Neural crest cell (in vitro differentiated cells): ENCODE results near the gene MTX1. TPM values are rescaled to one million over a fixed set of nuclear protein-coding genes. Genes with fewer than 3 reads are reported as not detected.
"Not testable (repeated sequence)": the region's sequence is repeated elsewhere in the genome, so short reads cannot be mapped to it uniquely, and the experiment has no call there.

ENCODE experiments used
- DNase-seq: peaks from one replicate; pipeline ENCODE4 v3.0.0; 2021; ENCODE audit warnings: low read depth, mixed read lengths, low spot score
- H3K27ac Mint-ChIP-seq: one replicate; pipeline ENCODE4 v1.8.0; 2021; ENCODE audit warnings: mild to moderate bottlenecking, mixed read lengths; ENCODE audit not compliant: unreplicated experiment
- H3K27me3 Mint-ChIP-seq: 2 replicates; pipeline ENCODE4 v1.8.0; 2021; ENCODE audit warnings: low read depth, mild to moderate bottlenecking, mixed read lengths
- H3K36me3 Mint-ChIP-seq: 2 replicates; pipeline ENCODE4 v1.8.0; 2021; ENCODE audit warnings: low read depth, mild to moderate bottlenecking, mixed read lengths
- H3K4me1 Mint-ChIP-seq: 2 replicates; pipeline ENCODE4 v1.8.0; 2021; ENCODE audit warnings: mixed read lengths
- H3K4me3 Mint-ChIP-seq: one replicate; pipeline ENCODE4 v1.8.0; 2021; ENCODE audit warnings: mild to moderate bottlenecking, mixed read lengths
- H3K9me3 Mint-ChIP-seq: 2 replicates; pipeline ENCODE4 v1.8.0; 2021; ENCODE audit warnings: mixed read lengths
- total RNA-seq: library from RNA; stranded (reverse); gene quantifications from 2 replicates; pipeline ENCODE4 v1.2.1, GENCODE V29; 2021
- TF ChIP-seq, protein P1 (sequence below): fragments of 200-600 bp; sonication (generic); conservative IDR thresholded peaks from 2 replicates; pipeline ENCODE4 v1.5.0; 2021; ENCODE audit warnings: antibody characterized with exemption, mild to moderate bottlenecking

The MTX1 gene
- total RNA-seq, 1 donor from 2014 or later: 38.3 TPM

DNA sequence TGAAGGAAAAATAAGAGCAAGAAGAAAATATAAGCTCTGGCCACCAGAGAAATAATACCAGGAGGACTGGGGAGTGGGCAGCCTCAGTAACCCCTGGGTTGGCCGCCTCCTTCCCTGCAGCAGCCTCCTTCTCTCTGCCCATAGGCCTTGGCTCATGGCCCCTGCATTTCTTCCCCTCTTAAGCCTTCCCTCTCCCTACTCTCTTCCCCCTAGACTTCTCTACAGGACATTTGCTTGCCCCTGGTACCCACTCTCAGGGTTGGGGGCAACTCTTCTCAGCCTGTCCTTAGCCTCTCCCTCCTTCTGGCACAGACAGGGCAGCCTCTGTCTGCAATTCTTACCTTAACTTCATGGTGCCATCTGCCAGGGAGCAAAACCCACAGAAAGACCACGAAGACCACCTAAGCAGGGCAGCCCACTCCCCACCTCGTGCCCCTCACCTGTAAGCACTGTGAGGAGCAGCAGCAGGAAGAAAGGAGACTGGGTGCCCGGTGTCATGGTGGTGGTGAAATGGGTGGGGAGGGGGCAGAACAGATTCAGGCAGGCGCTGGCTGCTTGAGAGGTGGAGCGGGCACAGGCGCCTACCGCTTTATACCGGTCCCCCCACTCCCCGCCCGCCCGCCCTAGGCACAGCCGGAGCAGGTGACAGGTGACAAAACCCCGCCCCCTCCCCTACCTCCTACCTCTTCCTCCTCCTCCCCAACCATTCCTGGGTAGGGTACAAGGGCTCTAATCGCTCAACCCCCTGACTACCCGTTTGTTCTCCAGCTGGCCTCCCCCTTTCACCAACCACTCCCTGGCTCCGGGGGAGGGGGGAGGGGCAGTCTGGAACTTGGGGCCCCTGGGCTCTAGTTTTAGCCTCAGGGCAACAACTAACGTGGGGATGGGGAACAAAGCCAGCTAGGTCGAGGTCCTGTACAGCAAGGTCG is 15.9 kb upstream of the MTX1 start:
- Mint-ChIP-seq H3K4me3 (peak overlapping the region; percentile 93), H3K36me3 (peaks cover 14% of the 10 kb centered on the region), H3K4me1 (peaks cover 55% of the 10 kb centered on the region), H3K27me3 (peaks cover 9% of the 10 kb centered on the region), H3K27ac (peak overlapping the region; percentile 99), H3K9me3 (no peaks in the 10 kb centered on the region)
- TF ChIP-seq, protein P1, sequence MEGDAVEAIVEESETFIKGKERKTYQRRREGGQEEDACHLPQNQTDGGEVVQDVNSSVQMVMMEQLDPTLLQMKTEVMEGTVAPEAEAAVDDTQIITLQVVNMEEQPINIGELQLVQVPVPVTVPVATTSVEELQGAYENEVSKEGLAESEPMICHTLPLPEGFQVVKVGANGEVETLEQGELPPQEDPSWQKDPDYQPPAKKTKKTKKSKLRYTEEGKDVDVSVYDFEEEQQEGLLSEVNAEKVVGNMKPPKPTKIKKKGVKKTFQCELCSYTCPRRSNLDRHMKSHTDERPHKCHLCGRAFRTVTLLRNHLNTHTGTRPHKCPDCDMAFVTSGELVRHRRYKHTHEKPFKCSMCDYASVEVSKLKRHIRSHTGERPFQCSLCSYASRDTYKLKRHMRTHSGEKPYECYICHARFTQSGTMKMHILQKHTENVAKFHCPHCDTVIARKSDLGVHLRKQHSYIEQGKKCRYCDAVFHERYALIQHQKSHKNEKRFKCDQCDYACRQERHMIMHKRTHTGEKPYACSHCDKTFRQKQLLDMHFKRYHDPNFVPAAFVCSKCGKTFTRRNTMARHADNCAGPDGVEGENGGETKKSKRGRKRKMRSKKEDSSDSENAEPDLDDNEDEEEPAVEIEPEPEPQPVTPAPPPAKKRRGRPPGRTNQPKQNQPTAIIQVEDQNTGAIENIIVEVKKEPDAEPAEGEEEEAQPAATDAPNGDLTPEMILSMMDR: no peak
- DNase-seq: no peak

DNA sequence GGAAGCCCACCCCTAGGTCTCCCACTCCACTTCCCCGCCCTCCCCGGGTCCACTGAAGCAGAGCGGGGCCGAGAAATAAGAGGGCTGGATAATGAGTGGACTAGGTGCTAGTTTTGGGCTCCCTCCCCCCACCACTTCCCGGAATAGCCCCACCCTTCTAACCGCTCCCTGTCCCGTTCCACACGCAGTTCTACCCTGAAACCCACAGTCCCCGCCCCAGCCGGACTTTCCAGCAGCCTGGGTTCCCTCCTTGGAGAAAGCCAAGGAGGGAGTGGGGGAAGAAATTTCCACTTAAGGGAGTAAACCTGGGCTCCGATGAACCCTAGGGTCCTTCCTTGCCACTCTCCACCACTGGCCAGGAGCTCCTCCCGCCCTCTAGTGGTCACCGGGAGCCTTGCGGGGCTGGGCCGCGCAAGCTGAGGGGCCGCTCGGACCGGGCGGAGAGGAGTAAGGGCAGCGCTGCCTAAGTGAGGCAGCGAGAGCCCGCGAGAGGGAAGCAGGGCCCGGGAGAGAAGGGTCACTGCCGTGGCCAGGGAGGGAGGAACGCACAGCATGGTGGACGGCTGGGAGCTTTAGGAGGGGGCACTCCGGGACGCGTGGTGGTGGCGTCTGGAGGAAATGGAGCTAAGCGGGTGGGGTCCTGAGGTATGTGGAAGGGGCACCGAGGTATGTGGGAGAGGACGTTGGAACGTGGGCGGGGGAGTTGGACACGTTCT is 15.1 kb upstream of the MTX1 start:
- H3K9me3 Mint-ChIP-seq: no peaks in the 10 kb centered on the region
- peak overlapping the region; percentile 93 for H3K4me3 Mint-ChIP-seq
- DNase-seq: peak; percentile 99
- TF ChIP-seq, protein P1: peak; percentile 99
- H3K36me3 Mint-ChIP-seq: peaks cover 17% of the 10 kb centered on the region
- peak overlapping the region; percentile 99 for H3K27ac Mint-ChIP-seq
- peaks cover 57% of the 10 kb centered on the region for H3K4me1 Mint-ChIP-seq
- H3K27me3 Mint-ChIP-seq: peaks cover 5% of the 10 kb centered on the region

DNA sequence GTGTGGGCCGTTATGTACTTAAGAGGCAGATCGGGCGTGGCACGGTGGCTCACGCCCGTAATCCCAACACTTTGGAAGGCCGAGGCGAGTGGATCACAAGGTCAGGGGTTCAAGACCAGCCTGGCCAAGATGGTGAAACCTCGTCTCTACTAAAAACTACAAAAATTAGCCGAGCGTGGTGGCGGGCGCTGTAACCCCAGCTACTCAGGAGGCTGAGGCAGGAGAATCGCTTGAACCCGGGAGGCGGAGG is 14.6 kb upstream of the MTX1 start:
- DNase-seq, H3K9me3 Mint-ChIP-seq, H3K27me3 Mint-ChIP-seq: not testable (repeated sequence)
- peak overlapping the region; percentile 93 for H3K4me3 Mint-ChIP-seq
- peaks cover 17% of the 10 kb centered on the region for H3K36me3 Mint-ChIP-seq
- H3K4me1 Mint-ChIP-seq: peaks cover 57% of the 10 kb centered on the region
- H3K27ac Mint-ChIP-seq: peak overlapping the region; percentile 99

DNA sequence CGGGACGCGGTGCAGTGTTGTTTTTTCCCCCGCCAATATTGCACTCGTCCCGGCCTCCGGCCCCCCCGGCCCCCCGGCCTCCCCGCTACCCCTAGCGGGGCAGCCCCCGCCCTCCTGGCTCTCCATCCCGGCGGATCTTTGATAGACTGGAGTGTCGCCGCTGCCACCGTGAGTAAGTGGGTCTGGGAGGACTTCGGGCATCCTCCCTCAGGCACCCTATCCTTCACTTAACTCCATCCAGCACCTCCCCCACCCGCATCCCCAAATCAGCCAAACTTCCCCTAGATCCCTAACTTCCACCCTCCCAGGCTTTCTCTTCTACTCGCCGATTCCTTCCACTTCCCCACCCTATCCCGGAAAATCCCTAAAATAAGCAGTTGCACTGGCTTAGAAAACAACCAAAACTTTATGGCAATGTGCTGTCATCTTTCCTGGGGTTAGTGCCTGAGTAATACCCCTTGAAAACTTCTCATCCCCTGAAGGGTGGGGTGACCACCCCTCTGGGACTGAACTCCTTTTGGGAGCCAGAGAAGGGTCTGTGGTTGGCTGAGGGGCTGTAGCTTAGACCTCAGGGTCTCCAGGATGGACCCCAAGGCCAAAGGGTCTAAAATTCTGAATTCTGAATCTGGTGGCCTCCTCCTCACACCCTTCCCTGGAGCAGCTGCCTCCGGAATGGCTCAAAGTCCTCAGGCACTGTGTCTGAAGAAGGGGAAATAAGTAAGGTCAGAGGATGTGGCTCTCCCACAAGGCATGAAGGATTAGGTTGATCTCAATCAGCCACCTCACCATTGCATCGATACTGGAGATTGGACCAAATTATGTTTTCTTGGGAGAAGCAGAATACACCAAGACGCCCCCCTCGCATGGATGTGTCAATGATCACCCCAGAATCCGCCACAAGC is 13.0 kb upstream of the MTX1 start:
- Mint-ChIP-seq H3K9me3 (no peaks in the 10 kb centered on the region), H3K27ac (peak overlapping the region; percentile 98), H3K36me3 (peaks cover 27% of the 10 kb centered on the region), H3K27me3 (peaks cover 5% of the 10 kb centered on the region), H3K4me1 (peaks cover 63% of the 10 kb centered on the region), H3K4me3 (peak overlapping the region; percentile 96)
- TF ChIP-seq, protein P1: no peak
- no peak for DNase-seq

DNA sequence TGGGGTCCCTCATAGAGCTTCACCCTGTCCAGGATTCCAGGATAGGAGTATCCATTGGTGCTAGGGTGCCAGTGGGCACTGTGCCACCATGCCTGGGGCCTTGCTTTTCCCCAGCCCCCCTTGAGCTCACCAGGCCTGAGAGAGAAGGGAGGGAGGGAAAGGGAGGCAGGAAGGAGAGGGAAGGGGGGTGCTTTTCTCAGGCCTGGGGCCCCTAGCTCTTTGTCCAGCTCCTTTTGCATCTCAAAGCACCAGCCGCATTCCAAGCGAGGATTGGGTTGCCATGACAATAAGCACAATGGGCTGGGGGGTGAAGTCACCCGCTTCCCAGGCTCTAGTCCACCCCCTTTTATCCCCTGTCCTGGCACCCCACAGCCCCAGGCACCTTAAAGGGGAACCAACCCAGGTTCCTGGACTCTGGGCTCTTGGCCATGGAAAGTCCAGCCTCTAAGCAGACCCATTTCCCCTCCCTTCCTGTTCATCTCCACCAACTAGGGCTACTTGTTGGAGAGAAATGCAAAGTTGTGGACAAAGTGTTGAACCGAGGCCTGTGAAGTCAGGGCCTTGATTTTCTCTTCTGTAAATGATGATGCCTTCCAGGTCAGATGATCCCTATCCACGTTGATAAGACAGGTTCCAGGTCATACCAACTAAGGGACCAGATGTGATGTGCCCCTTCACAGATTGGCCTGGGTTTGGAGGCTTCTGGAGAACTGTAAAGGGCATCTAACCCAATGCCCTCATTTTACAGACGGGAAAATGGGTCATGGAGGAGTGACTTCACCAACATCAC is 12.2 kb upstream of the MTX1 start:
- peak overlapping the region; percentile 96 for H3K4me3 Mint-ChIP-seq
- H3K4me1 Mint-ChIP-seq: peaks cover 68% of the 10 kb centered on the region
- H3K9me3 Mint-ChIP-seq: no peaks in the 10 kb centered on the region
- H3K27ac Mint-ChIP-seq: peak overlapping the region; percentile 98
- peaks cover 5% of the 10 kb centered on the region for H3K27me3 Mint-ChIP-seq
- DNase-seq: peak; percentile 50
- TF ChIP-seq, protein P1: no peak
- peaks cover 27% of the 10 kb centered on the region for H3K36me3 Mint-ChIP-seq
